GM15510 (cell line): ENCODE results near the gene CHD5.

Source experiments
- POLR2A ChIP-seq: IDR thresholded peaks from 3 replicates; pipeline ENCODE4 v1.6.1; 2011; ENCODE audit warnings: borderline replicate concordance; ENCODE audit not compliant: insufficient read length; ENCODE audit errors: extremely low read depth

Gene CHD5

GRCh38 chr1:6090996-6091822, 88.9 kb downstream of the CHD5 start:
- no peak for TF ChIP-seq POLR2A

DNA sequence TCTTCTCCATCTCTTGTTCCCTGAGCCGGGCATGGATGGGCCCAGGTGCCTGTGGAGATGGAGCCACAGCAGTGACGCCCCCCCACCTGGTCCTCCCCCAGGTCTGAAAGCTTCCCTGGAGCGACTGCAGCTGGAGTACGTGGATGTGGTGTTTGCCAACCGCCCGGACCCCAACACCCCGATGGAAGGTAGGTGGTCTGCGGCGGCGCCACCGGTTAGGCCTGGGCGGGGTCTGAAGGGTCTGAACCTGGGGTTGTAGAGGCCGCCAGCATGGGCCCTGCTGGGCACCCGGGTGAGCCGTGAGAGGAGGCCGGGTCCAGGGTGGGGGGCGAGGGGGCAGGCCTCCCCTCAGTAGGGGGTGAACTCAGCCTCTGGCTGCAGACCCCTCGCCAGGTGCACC, 89.8 kb downstream of the CHD5 start:
- no peak for TF ChIP-seq POLR2A

- no peak for TF ChIP-seq POLR2A
Measured at GRCh38 chr1:6088956-6089355, 91.2 kb downstream of the CHD5 start.

DNA sequence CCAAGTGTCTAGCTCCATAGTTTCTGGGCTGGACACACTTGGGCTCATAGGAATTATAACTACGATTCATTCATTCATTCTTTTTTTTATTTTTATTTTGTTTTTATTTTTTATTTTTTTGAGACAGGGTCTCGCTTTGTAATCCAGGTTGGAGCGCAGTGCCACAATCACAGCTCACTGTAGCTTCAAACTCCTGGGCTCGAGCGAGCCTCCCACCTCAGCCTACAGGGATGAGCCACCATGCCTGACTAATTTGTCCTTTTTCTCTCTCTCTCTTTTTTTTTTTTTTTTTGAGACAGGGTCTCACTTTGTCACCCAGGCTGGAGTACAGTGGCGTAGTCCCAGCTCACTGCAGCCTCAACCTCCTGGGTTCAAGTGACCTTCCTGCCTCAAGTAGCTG, 92.2 kb downstream of the CHD5 start:
- no peak for TF ChIP-seq POLR2A

DNA sequence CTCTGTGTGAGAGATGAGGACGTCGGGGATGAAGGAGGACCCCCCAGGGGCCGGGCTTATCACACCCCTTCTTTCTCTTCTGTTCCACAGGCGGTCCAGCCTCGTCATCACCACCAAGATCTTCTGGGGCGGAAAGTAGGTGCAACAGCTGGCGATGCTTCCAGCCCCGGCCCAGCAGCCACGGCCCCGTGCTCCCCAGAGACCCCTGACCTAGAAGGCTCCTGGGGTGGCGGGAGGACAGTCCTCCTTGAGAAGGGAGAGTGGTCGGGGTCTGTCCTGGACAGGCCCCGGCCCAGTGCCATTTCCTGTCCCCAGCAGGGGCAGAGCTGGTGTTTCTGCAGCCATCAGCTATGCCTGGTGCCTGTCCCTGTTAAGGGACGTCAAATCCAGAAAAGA, 92.7 kb downstream of the CHD5 start:
- no peak for TF ChIP-seq POLR2A

DNA sequence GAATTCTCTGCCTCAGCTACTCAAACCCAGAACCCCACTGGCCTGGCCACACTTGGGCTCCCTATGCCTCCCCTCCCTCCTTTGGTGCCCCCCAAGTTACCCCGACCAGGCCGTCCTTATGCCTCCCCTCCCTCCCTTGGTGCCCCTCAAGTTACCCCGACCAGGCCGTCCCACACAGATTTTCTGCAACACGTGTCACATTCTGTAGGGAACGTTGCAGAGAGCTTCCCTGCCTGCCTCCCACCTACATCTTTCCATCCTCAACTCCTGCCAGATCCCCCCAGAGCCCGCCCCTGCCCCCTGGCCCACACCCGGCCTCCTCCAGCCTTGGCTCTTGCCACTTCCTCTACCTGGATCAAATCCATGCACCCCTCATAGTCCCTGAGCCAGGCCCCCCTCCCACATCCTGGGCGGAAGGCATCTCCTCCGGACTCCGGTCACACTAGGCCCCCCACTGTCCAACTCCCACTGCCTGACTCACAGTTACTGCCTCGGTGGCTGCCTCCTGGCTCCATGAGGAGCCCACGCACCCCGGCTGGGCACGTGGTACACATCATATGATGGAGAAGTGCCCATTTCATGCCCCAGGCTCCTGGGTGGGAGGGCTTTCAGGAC, 93.3 kb downstream of the CHD5 start:
- TF ChIP-seq POLR2A = no peak

- no peak for TF ChIP-seq POLR2A
Measured at GRCh38 chr1:6086358-6086757, 93.8 kb downstream of the CHD5 start.

DNA sequence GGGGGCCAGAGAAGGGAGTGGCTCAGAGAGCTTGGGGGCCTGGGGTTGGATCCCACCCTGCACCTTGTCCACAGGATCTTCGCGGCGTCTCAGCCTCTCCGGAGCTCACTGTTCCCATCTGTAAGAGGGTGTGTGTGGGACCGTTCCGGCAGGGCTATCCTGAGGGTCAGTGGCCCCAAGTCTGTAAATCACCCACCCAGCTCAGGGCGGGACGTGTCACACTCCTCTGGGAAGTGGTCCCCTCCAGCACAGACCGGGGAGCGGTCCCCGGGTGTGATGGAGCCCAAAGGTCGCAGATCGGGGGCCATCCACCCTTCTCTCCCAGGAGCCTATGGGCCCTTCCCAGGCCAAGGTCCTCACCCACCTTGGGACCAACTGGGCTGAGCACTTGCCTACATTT, 94.5 kb downstream of the CHD5 start:
- no peak for TF ChIP-seq POLR2A

GRCh38 chr1:6084781-6085495, 95.2 kb downstream of the CHD5 start:
- no peak for TF ChIP-seq POLR2A

DNA sequence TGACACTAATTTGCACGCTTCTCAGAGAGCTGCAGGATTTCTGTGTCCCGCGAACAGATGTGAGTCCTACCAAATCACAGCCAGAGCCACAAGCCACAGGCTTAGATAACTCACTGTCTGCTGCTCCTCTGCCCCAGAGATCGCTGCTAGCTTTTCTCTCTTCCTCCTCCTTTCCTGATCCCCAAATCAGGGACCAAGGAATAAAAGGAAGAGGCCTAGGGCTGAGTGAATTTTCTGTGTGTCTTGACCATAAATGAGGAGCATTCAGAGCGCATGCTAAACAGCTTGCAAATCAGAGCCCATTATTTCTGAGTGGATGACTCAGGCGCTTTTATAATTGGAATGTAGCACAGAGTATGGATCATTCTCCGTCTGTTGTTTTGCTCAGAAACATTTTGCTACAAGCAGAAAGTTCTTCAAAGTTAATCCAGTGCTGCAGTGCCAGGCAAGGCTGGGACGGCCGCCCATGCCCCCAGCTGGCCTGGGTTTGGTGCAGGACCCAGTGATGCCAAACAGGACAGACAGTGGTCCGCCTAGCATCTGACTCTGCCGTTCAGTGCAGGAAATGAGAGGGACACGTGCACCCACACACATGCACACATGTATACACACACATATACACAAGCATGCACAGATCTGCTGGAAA, 96.2 kb downstream of the CHD5 start:
- no peak for TF ChIP-seq POLR2A

- TF ChIP-seq POLR2A = no peak
Measured at GRCh38 chr1:6083385-6083784, 96.7 kb downstream of the CHD5 start.

GRCh38 chr1:6082430-6082971, 97.6 kb downstream of the CHD5 start:
- TF ChIP-seq POLR2A = no peak

GRCh38 chr1:6081901-6082300, 98.2 kb downstream of the CHD5 start:
- TF ChIP-seq POLR2A = no peak

GRCh38 chr1:6080469-6080868, 99.7 kb downstream of the CHD5 start:
- TF ChIP-seq POLR2A = no peak

DNA sequence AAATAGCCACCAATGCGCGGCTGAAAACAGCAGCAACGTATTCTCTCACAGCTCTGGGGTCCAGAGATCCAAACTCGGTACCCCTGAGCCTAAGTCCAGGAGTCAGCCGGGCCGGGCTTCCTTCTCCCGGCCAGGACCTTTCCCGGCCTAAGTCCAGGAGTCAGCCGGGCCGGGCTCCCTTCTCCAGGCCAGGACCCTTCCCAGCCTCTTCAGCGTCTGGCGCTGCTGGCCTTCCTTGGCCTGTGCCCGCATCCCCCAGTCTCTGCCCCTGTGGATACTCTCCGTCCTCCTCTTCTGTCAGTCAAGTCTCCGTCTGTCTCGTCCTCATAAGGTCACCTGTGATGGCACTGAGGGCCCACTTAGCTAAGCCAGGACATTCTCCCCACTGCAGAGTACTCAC, 102.2 kb downstream of the CHD5 start:
- no peak for TF ChIP-seq POLR2A
